Skin of body (tissue), 2 donors: Measurements from ENCODE around the gene CUBN. TPM values are rescaled to one million over a fixed set of nuclear protein-coding genes. Genes with fewer than 3 reads are reported as not detected.
A peak's percentile ranks its signal among the peaks of the same experiment; 100 is the strongest.

Source experiments
- DNase-seq: peaks from one replicate; lab custom pipeline; 2025; lab: John Stamatoyannopoulos, UW
- total RNA-seq: library from RNA; depleted of rRNA; stranded (reverse); fragments of >200 nt; gene quantifications from one replicate; pipeline ENCODE4 v1.2.3, GENCODE V29; 2014

CUBN gene
- total RNA-seq, 1 donor from 2014 or later: 18.1 TPM

GRCh38 chr10:16954280-16955030 lies 175.2 kb downstream of the CUBN start:
- DNase-seq: peak; percentile 75

GRCh38 chr10:16953270-16953669 lies 176.3 kb downstream of the CUBN start:
- DNase-seq: no peak

GRCh38 chr10:16952610-16953009 lies 177.0 kb downstream of the CUBN start:
- DNase-seq: no peak

- peak; percentile 29 for DNase-seq
Observed at GRCh38 chr10:16952080-16952479, 177.5 kb downstream of the CUBN start.

GRCh38 chr10:16950656-16951601 lies 178.7 kb downstream of the CUBN start:
- peak; percentile 89 for DNase-seq

- peak; percentile 47 for DNase-seq
Observed at GRCh38 chr10:16949816-16950215, 179.8 kb downstream of the CUBN start.

- no peak for DNase-seq
Observed at GRCh38 chr10:16948361-16948760, 181.2 kb downstream of the CUBN start.

GRCh38 chr10:16947069-16947468 lies 182.5 kb downstream of the CUBN start:
- no peak for DNase-seq

- DNase-seq: peak; percentile 78
Observed at GRCh38 chr10:16945593-16945992, 184.0 kb downstream of the CUBN start.

GRCh38 chr10:16944986-16945385 lies 184.6 kb downstream of the CUBN start:
- DNase-seq: no peak

GRCh38 chr10:16944402-16944801 lies 185.2 kb downstream of the CUBN start:
- DNase-seq: peak; percentile 98

- peak; percentile 60 for DNase-seq
Observed at GRCh38 chr10:16943295-16944285, 186.0 kb downstream of the CUBN start.

GRCh38 chr10:16942381-16943078 lies 187.1 kb downstream of the CUBN start:
- DNase-seq: no peak

GRCh38 chr10:16941870-16942269 lies 187.7 kb downstream of the CUBN start:
- no peak for DNase-seq

- DNase-seq: no peak
Observed at GRCh38 chr10:16941067-16941466, 188.5 kb downstream of the CUBN start.

GRCh38 chr10:16938952-16939351 lies 190.7 kb downstream of the CUBN start:
- no peak for DNase-seq

- no peak for DNase-seq
Observed at GRCh38 chr10:16934461-16934860, 195.2 kb downstream of the CUBN start.

GRCh38 chr10:16933783-16934182 lies 195.8 kb downstream of the CUBN start:
- no peak for DNase-seq

- no peak for DNase-seq
Observed at GRCh38 chr10:16931930-16932329, 197.7 kb downstream of the CUBN start.

GRCh38 chr10:16930540-16930939 lies 199.1 kb downstream of the CUBN start:
- DNase-seq: no peak

- DNase-seq: no peak
Observed at GRCh38 chr10:16929069-16929468, 200.5 kb downstream of the CUBN start.
